ENCODE results near the gene LRRC23.

GRCh38 chr12:6956021-6956727 is 51.6 kb downstream of the LRRC23 start:
- TF ChIP-seq EZH2 (IDR thresholded peaks at IDR 0.05; ENCODE audit: low read length, missing control alignments) (no peak), CTCF (conservative IDR thresholded peaks at IDR 0.05 in 1 of 2, IDR thresholded peaks at IDR 0.05 in 1 of 2; ENCODE audit: low read depth in 1 of 2, low read length in 2 of 2) (no peak)

Data from fibroblast of lung (primary cell).